Progenitor cell of endocrine pancreas (in vitro differentiated cells): Measurements from ENCODE around the gene SLC25A21. TPM values are rescaled to one million over a fixed set of nuclear protein-coding genes. Genes with fewer than 3 reads are reported as not detected.
"Not testable (repeated sequence)": the region's sequence is repeated elsewhere in the genome, so short reads cannot be mapped to it uniquely, and the experiment has no call there.

ENCODE experiments used
- DNase-seq: peaks from one replicate; pipeline ENCODE4 v3.0.0; 2021; ENCODE audit warnings: low spot score; ENCODE audit not compliant: unreplicated experiment
- H3K27ac Mint-ChIP-seq: 2 replicates; pipeline ENCODE4 v1.8.0; 2021; ENCODE audit warnings: mild to moderate bottlenecking, moderate library complexity, mixed read lengths
- H3K27me3 Mint-ChIP-seq: 2 replicates; pipeline ENCODE4 v1.8.0; 2021; ENCODE audit warnings: mixed read lengths
- H3K36me3 Mint-ChIP-seq: 2 replicates; pipeline ENCODE4 v1.8.0; 2022; ENCODE audit warnings: mixed read lengths; ENCODE audit not compliant: insufficient read depth
- H3K4me1 Mint-ChIP-seq: 2 replicates; pipeline ENCODE4 v1.8.0; 2021; ENCODE audit warnings: low read depth, mixed read lengths
- H3K4me3 Mint-ChIP-seq: 2 replicates; pipeline ENCODE4 v1.8.0; 2021; ENCODE audit warnings: low read depth, mild to moderate bottlenecking, moderate library complexity, mixed read lengths
- H3K9me3 Mint-ChIP-seq: 2 replicates; pipeline ENCODE4 v1.8.0; 2021; ENCODE audit warnings: low read depth, mixed read lengths
- CTCF ChIP-seq: fragments of 200-600 bp; sonication (generic); IDR thresholded peaks from one replicate; pipeline ENCODE4 v1.5.0; 2021; ENCODE audit warnings: antibody characterized with exemption, mild to moderate bottlenecking; ENCODE audit not compliant: unreplicated experiment
- long read RNA-seq: library from polyadenylated mRNA; unstranded; transcript quantifications from one replicate; pipeline ENCODE4 v2.0.0, GENCODE V29; 2020
- total RNA-seq: library from RNA; stranded (reverse); gene quantifications from 2 replicates; pipeline ENCODE4 v1.2.1, GENCODE V29; 2021

The SLC25A21 gene
- 2.5 and 3.1 TPM in 2 replicates for total RNA-seq
- long read RNA-seq, partial matches to known transcripts: 1 of 6 reads
- long read RNA-seq, other reads (novel, unspliced or antisense): 5 of 6 reads

- H3K36me3 Mint-ChIP-seq: no peaks in the 10 kb centered on the region
- H3K27ac Mint-ChIP-seq: peak within 1 kb of the TSS; percentile 99
- peak within 1 kb of the TSS; percentile 86 for H3K4me3 Mint-ChIP-seq
- no peak for TF ChIP-seq CTCF
- peak; percentile 61 for DNase-seq
- H3K27me3 Mint-ChIP-seq: peaks cover 7% of the 10 kb centered on the region
- peaks cover 9% of the 10 kb centered on the region for H3K4me1 Mint-ChIP-seq
- no peaks in the 10 kb centered on the region for H3K9me3 Mint-ChIP-seq
These were observed at the start of gene SLC25A21 for GRCh38 chr14:37172024-37172869. Gene SLC25A21 (minus strand): TSS chr14:37172606.

- Mint-ChIP-seq H3K27ac (no peak overlapping the region), H3K4me1 (no peaks in the 10 kb centered on the region), H3K27me3 (no peaks in the 10 kb centered on the region), H3K36me3 (peaks cover 31% of the 10 kb centered on the region), H3K4me3 (no peak overlapping the region), H3K9me3 (peaks cover 37% of the 10 kb centered on the region)
- no peak for TF ChIP-seq CTCF
- no peak for DNase-seq
These were observed 48.7 kb upstream of the SLC25A21 start for GRCh38 chr14:37221073-37221472.

DNA sequence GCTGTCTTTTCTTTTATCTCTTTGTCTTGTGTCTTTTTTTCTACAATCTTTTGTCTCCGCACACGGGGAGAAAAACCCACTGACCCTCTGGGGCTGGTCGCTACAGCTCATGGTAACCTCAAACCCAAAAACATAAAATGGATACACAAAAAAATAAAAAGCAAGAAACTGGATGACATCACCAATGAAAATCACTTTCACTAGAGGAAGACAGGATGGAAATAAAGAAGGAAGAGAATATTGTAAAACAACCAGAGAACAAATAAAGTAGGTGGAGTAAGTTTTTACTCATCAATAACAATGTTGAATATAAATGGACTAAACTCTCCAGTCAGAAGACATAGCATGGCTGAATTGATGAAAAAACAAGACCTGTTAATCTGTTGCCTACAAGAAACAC lies 42.9 kb upstream of the SLC25A21 start:
- H3K27ac Mint-ChIP-seq: no peak overlapping the region
- peaks cover 35% of the 10 kb centered on the region for H3K9me3 Mint-ChIP-seq
- H3K4me3 Mint-ChIP-seq: no peak overlapping the region
- H3K27me3 Mint-ChIP-seq: no peaks in the 10 kb centered on the region
- H3K36me3 Mint-ChIP-seq: peaks cover 30% of the 10 kb centered on the region
- TF ChIP-seq CTCF: no peak
- no peaks in the 10 kb centered on the region for H3K4me1 Mint-ChIP-seq
- DNase-seq: no peak

DNA sequence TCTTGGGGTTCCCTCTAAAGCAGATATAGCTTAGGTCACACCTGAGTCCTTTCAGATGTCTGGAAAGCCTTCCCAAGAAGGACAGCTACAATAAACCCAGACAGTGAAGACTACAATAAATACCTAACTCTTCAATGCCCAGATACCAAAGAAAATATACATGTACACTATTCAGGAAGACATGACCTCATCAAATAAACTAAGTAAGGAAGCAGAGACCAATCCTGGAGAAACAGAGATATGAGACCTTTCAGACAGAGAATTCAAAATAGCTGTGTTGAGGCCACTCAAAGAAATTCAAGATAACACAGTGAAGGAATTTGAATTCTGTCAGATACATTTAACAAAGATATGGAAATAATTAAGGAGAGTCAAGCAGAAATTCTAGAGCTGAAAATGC lies 40.6 kb upstream of the SLC25A21 start:
- Mint-ChIP-seq H3K27ac (no peak overlapping the region), H3K36me3 (peaks cover 37% of the 10 kb centered on the region), H3K4me3 (no peak overlapping the region), H3K9me3 (peaks cover 39% of the 10 kb centered on the region), H3K4me1 (no peaks in the 10 kb centered on the region), H3K27me3 (no peaks in the 10 kb centered on the region)
- DNase-seq: no peak
- no peak for TF ChIP-seq CTCF

GRCh38 chr14:37210448-37210847 lies 38.0 kb upstream of the SLC25A21 start:
- Mint-ChIP-seq H3K27me3 (no peaks in the 10 kb centered on the region), H3K27ac (no peak overlapping the region), H3K4me1 (no peaks in the 10 kb centered on the region), H3K36me3 (peaks cover 49% of the 10 kb centered on the region), H3K9me3 (peaks cover 36% of the 10 kb centered on the region), H3K4me3 (no peak overlapping the region)
- TF ChIP-seq CTCF: no peak
- no peak for DNase-seq

GRCh38 chr14:37209617-37210016 lies 37.2 kb upstream of the SLC25A21 start:
- peaks cover 46% of the 10 kb centered on the region for H3K36me3 Mint-ChIP-seq
- not testable (repeated sequence) for H3K4me1 Mint-ChIP-seq, H3K27ac Mint-ChIP-seq, H3K4me3 Mint-ChIP-seq, DNase-seq, H3K27me3 Mint-ChIP-seq
- peaks cover 35% of the 10 kb centered on the region for H3K9me3 Mint-ChIP-seq

- Mint-ChIP-seq H3K9me3 (peaks cover 30% of the 10 kb centered on the region), H3K36me3 (peaks cover 37% of the 10 kb centered on the region)
- not testable (repeated sequence) for H3K4me1 Mint-ChIP-seq, H3K27ac Mint-ChIP-seq, DNase-seq, H3K27me3 Mint-ChIP-seq, H3K4me3 Mint-ChIP-seq
These were observed 33.5 kb upstream of the SLC25A21 start for GRCh38 chr14:37205623-37206605.
